Measurements from ENCODE around the gene REC114. TPM values are rescaled to one million over a fixed set of nuclear protein-coding genes. Genes with fewer than 3 reads are reported as not detected.

REC114 gene
- total and polyA plus RNA-seq, 2 experiments from 2014 or later = not detected

DNA sequence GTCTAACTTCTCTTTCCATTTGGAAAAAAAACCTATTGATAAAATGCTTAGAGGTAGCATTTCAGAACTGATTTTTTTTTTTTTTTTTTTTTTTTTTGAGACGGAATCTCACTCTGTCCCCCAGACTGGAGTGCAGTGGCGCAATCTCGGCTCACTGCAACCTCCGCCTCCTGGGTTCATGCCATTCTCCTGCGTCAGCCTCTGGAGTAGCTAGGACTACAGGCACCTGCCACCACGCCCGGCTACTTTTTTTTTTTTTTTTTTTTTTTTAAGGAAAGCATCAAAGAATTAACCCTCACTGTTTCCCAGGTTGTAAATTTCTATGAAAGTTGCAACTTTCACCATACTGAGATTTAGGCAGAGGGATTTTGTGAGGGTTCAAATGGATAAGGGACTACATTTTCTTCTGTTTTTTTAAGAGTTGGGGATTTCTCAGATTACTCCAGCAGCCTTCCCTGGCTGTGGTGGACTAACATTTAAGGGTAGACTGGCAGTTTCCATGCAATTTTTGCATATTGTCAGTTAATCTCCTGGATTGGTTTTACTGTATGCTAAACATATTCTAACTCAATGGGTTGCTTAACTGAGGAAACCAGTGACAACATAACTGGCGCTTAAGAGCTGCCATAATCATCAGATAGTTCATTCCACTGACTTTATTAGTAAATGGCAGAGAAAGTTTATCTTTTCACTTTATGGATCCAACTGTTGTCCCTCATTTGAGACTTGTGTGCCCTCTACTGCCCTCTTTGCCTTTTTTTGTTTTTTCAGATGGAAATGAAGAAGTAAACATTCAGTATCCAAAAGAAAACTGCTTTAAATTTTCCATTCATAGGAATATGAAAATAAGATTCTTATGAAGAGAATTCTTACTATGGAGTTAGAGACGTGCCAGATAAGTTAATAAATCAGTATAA is 96.5 kb downstream of the REC114 start:
- H3K79me2 ChIP-seq (replicated peaks; ENCODE audit: insufficient read depth) = no peaks in the 10 kb centered on the region
- no peaks in the 10 kb centered on the region for H3K27me3 ChIP-seq (ENCODE audit: insufficient read depth)
- no peaks in the 10 kb centered on the region for H3K9me2 ChIP-seq (ENCODE audit: insufficient read depth)
- no peak for DNase-seq (ENCODE audit: low spot score)
- no peaks in the 10 kb centered on the region for H3K36me3 ChIP-seq (ENCODE audit: insufficient read depth)
- Mint-ChIP-seq H3K4me3 (no peak overlapping the region), H3K4me1 (no peaks in the 10 kb centered on the region), H3K36me3 (ENCODE audit: low read depth) (no peaks in the 10 kb centered on the region), H3K27me3 (ENCODE audit: insufficient read depth, low read depth, poor library complexity) (no peaks in the 10 kb centered on the region), H3K9me3 (no peaks in the 10 kb centered on the region), H3K27ac (no peak overlapping the region)
- H3K4me2 ChIP-seq = no peak overlapping the region
- no peak overlapping the region for H2AFZ ChIP-seq
- TF ChIP-seq, protein P1, sequence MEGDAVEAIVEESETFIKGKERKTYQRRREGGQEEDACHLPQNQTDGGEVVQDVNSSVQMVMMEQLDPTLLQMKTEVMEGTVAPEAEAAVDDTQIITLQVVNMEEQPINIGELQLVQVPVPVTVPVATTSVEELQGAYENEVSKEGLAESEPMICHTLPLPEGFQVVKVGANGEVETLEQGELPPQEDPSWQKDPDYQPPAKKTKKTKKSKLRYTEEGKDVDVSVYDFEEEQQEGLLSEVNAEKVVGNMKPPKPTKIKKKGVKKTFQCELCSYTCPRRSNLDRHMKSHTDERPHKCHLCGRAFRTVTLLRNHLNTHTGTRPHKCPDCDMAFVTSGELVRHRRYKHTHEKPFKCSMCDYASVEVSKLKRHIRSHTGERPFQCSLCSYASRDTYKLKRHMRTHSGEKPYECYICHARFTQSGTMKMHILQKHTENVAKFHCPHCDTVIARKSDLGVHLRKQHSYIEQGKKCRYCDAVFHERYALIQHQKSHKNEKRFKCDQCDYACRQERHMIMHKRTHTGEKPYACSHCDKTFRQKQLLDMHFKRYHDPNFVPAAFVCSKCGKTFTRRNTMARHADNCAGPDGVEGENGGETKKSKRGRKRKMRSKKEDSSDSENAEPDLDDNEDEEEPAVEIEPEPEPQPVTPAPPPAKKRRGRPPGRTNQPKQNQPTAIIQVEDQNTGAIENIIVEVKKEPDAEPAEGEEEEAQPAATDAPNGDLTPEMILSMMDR (conservative IDR thresholded peaks at IDR 0.05; ENCODE audit: low read depth in 2 of 2) = peak; percentile 29 to 48; a peak in 3 of 4 replicates
- no peak for TF ChIP-seq NANOG (IDR thresholded peaks at IDR 0.05; ENCODE audit: borderline replicate concordance)
- H3K27ac ChIP-seq (ENCODE audit: low read depth) = no peak overlapping the region
- no peaks in the 10 kb centered on the region for H3F3A ChIP-seq (replicated peaks; ENCODE audit: low read depth)
- H3K4me1 ChIP-seq (ENCODE audit: insufficient read depth) = no peaks in the 10 kb centered on the region
- ATAC-seq = no peak
- no peak overlapping the region for H3K4me3 ChIP-seq
- no peaks in the 10 kb centered on the region for H4K20me1 ChIP-seq (replicated peaks; ENCODE audit: insufficient read depth)

DNA sequence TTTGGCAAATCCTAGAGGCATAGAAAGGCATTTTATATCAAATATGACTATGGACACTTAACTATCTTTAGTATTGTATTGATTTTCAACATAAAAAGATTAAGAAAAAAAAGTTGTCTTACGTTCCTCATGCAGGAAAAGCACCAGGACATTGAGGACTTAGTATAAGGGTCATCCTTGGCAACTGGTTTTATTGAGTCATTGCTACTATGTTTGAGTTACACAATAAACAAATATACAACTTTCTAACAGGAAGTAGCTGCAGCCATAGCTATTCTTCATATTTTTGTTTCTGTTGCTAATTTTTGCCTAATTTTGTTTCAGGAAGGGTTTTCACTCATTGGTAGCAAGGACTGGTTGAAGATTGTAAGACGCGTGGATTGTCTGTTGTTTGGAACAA is 97.2 kb downstream of the REC114 start:
- Mint-ChIP-seq H3K4me3 (no peak overlapping the region), H3K9me3 (no peaks in the 10 kb centered on the region), H3K27me3 (ENCODE audit: insufficient read depth, low read depth, poor library complexity) (no peaks in the 10 kb centered on the region), H3K36me3 (ENCODE audit: low read depth) (no peaks in the 10 kb centered on the region), H3K27ac (no peak overlapping the region), H3K4me1 (no peaks in the 10 kb centered on the region)
- no peak overlapping the region for H3K4me2 ChIP-seq
- H4K20me1 ChIP-seq (replicated peaks; ENCODE audit: insufficient read depth) = no peaks in the 10 kb centered on the region
- H3K4me1 ChIP-seq (ENCODE audit: insufficient read depth) = no peaks in the 10 kb centered on the region
- H2AFZ ChIP-seq = no peak overlapping the region
- no peaks in the 10 kb centered on the region for H3K79me2 ChIP-seq (replicated peaks; ENCODE audit: insufficient read depth)
- H3K9me2 ChIP-seq (ENCODE audit: insufficient read depth) = no peaks in the 10 kb centered on the region
- ATAC-seq (no peak), DNase-seq (ENCODE audit: low spot score) (no peak)
- H3K4me3 ChIP-seq = no peak overlapping the region
- H3K27ac ChIP-seq (ENCODE audit: low read depth) = no peak overlapping the region
- no peaks in the 10 kb centered on the region for H3K36me3 ChIP-seq (ENCODE audit: insufficient read depth)
- H3K27me3 ChIP-seq (ENCODE audit: insufficient read depth) = no peaks in the 10 kb centered on the region
- no peaks in the 10 kb centered on the region for H3F3A ChIP-seq (replicated peaks; ENCODE audit: low read depth)
- no peak for TF ChIP-seq CREB1 (CRISPR knock-in tag; IDR thresholded peaks at IDR 0.05; ENCODE audit: low read depth)
- no peak for TF ChIP-seq JUNB (IDR thresholded peaks at IDR 0.05; ENCODE audit: unreplicated experiment)
- TF ChIP-seq EZH2 (IDR thresholded peaks at IDR 0.05; ENCODE audit: low read depth, unreplicated experiment) = no peak
- TF ChIP-seq, protein P1 (conservative IDR thresholded peaks at IDR 0.05; ENCODE audit: low read depth in 2 of 2) = no peak
- no peak for TF ChIP-seq NANOG (IDR thresholded peaks at IDR 0.05; ENCODE audit: borderline replicate concordance)
- TF ChIP-seq ZNF114 (CRISPR knock-in tag; IDR thresholded peaks at IDR 0.05) = no peak
- TF ChIP-seq ZNF462 (CRISPR knock-in tag; IDR thresholded peaks at IDR 0.05) = no peak
- TF ChIP-seq EZH2phosphoT487 (IDR thresholded peaks at IDR 0.05; ENCODE audit: unreplicated experiment) = no peak
